Measurements from ENCODE around the gene SPG7. TPM values are rescaled to one million over a fixed set of nuclear protein-coding genes. Genes with fewer than 3 reads are reported as not detected.

SPG7 gene
- total RNA-seq, 4 donors from 2014 or later: 83.3 to 152 (median 105) TPM

- TF ChIP-seq, protein P1, sequence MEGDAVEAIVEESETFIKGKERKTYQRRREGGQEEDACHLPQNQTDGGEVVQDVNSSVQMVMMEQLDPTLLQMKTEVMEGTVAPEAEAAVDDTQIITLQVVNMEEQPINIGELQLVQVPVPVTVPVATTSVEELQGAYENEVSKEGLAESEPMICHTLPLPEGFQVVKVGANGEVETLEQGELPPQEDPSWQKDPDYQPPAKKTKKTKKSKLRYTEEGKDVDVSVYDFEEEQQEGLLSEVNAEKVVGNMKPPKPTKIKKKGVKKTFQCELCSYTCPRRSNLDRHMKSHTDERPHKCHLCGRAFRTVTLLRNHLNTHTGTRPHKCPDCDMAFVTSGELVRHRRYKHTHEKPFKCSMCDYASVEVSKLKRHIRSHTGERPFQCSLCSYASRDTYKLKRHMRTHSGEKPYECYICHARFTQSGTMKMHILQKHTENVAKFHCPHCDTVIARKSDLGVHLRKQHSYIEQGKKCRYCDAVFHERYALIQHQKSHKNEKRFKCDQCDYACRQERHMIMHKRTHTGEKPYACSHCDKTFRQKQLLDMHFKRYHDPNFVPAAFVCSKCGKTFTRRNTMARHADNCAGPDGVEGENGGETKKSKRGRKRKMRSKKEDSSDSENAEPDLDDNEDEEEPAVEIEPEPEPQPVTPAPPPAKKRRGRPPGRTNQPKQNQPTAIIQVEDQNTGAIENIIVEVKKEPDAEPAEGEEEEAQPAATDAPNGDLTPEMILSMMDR (IDR thresholded peaks at IDR 0.05; ENCODE audit: low read depth): no peak
Measured at GRCh38 chr16:89525146-89525913, 17.1 kb downstream of the SPG7 start.

- TF ChIP-seq, protein P1 (IDR thresholded peaks at IDR 0.05; ENCODE audit: low read depth): no peak
Measured at GRCh38 chr16:89529097-89529496, 20.9 kb downstream of the SPG7 start.

- TF ChIP-seq, protein P1 (IDR thresholded peaks at IDR 0.05; ENCODE audit: low read depth): no peak
Measured at GRCh38 chr16:89530401-89531381, 22.5 kb downstream of the SPG7 start.

DNA sequence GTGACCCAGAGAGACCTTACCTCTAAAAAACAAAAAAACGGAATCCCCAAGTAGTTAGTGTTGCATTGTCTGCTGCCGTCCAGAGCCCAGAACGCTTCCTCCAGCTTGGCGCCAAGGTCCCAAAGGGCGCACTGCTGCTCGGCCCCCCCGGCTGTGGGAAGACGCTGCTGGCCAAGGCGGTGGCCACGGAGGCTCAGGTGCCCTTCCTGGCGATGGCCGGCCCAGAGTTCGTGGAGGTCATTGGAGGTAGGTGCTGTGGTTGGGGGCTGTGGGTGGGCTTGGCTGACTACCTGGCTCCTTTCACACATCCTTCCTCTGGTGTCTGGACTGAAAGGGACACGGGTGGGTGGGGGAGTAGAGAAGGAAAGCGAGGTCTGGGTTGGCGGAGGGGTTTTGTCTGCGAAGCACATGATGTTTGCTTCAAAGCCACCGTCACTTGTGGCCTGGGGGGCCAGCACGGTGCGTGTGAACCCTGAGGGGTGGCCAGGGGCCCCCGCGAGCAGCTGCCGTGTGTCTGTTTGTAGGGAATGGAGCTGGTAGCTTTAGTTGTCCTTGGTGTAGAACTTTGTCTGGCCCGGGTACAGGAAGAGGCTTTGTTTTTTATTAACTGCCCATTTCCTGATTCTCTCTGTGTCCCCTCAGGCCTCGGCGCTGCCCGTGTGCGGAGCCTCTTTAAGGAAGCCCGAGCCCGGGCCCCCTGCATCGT, 23.8 kb downstream of the SPG7 start:
- TF ChIP-seq, protein P1 (IDR thresholded peaks at IDR 0.05; ENCODE audit: low read depth): no peak

- TF ChIP-seq, protein P1 (IDR thresholded peaks at IDR 0.05; ENCODE audit: low read depth): no peak
Measured at GRCh38 chr16:89534252-89534756, 26.1 kb downstream of the SPG7 start.

- TF ChIP-seq, protein P1 (IDR thresholded peaks at IDR 0.05; ENCODE audit: low read depth): no peak
Measured at GRCh38 chr16:89536371-89536770, 28.2 kb downstream of the SPG7 start.

Measured in subcutaneous adipose tissue (tissue), 4 donors.